ENCODE data around the gene ERMP1. TPM values are rescaled to one million over a fixed set of nuclear protein-coding genes. Genes with fewer than 3 reads are reported as not detected.

Gene ERMP1
- total and polyA plus RNA-seq, 2 donors (not counting 3 experiments of a cell fraction or from before 2014, with no cell fraction given): 9.7 to 16.6 TPM

- Histone ChIP-seq H3K79me2 (ENCODE audit: control insufficient read depth, insufficient read depth, low read length) (no peaks in the 10 kb centered on the region), H3K9ac (replicated peaks; ENCODE audit: extremely low read depth, insufficient read depth, low read length) (peak overlapping the region; percentile 46), H3K27me3 (ENCODE audit: control insufficient read depth in 2 of 2, insufficient read depth in 2 of 2, low read length in 2 of 2) (no peaks in the 10 kb centered on the region), H3K4me3 (replicated peaks in 1 of 3; ENCODE audit: insufficient read depth in 1 of 3, low read depth in 1 of 3, low read length in 3 of 3) (peak overlapping the region; percentile 61 to 95 (median 61)), H3K4me1 (ENCODE audit: control insufficient read depth, extremely low read depth, insufficient read depth, low read length) (peaks cover 5% of the 10 kb centered on the region), H3K9me1 (replicated peaks; ENCODE audit: control insufficient read depth, extremely low read depth, insufficient read depth, low read length) (no peaks in the 10 kb centered on the region), H4K20me1 (replicated peaks; ENCODE audit: control insufficient read depth, extremely low read depth, insufficient read depth, low read length) (no peaks in the 10 kb centered on the region), H3K9me3 (replicated peaks; ENCODE audit: control insufficient read depth, insufficient read depth, low read length) (no peaks in the 10 kb centered on the region), H3K36me3 (ENCODE audit: control insufficient read depth in 2 of 2, extremely low read depth in 1 of 2, insufficient read depth in 2 of 2, low read length in 2 of 2) (no peaks in the 10 kb centered on the region), H3K27ac (ENCODE audit: insufficient read depth, low read depth, low read length) (no peak overlapping the region), H3K4me2 (ENCODE audit: insufficient read depth, low read length) (peak overlapping the region; percentile 68), H2AFZ (ENCODE audit: low read depth, low read length) (peak overlapping the region; percentile 99)
- FAIRE-seq (no peak), DNase-seq (ENCODE audit: low read depth, low spot score) (peak; percentile 25)
- ChIA-PET POLR2A (interaction anchor here (0.6 to 0.7 kb wide), 2 partner anchors 10 to 865 kb away, joined by 3 to 4 read pairs; no protein-coding TSS in a partner anchor), CTCF (interaction anchor here (0.7 to 5.2 kb wide), 18 partner anchors 11 to 344 kb away, joined by 3 to 45 read pairs (median 6); a partner anchor contains a TSS)
- TF ChIP-seq FOS (IDR thresholded peaks at IDR 0.05; ENCODE audit: borderline replicate concordance, insufficient read depth, low read length) (no peak), GATA2 (IDR thresholded peaks at IDR 0.05; ENCODE audit: insufficient read depth, insufficient read length, low read depth, low read length) (no peak), JUN (IDR thresholded peaks at IDR 0.05; ENCODE audit: borderline replicate concordance, insufficient read depth, insufficient read length, low read depth) (no peak), POLR2AphosphoS5 (IDR thresholded peaks at IDR 0.05; ENCODE audit: insufficient read depth, low read depth, low read length) (no peak), EZH2 (IDR thresholded peaks at IDR 0.05; ENCODE audit: borderline replicate concordance, low read depth, low read length, severe bottlenecking) (no peak), POLR2A (IDR thresholded peaks at IDR 0.05; ENCODE audit: low read depth, low read length) (no peak), CTCF (IDR thresholded peaks at IDR 0.05; ENCODE audit: extremely low read depth in 1 of 2, insufficient read depth in 1 of 2, low read depth in 1 of 2, low read length in 2 of 2) (no peak), MAX (IDR thresholded peaks at IDR 0.05; ENCODE audit: insufficient read depth, insufficient read length) (no peak), MYC (IDR thresholded peaks at IDR 0.05; ENCODE audit: low read depth, low read length) (no peak)
- BruUV-seq (replicated peaks): no TSS peak
- intact Hi-C loops (cut with micrococcal nuclease) (loop anchor here (2.0 to 5.0 kb wide), 2 partner anchors 21 to 35 kb away; no protein-coding TSS in a partner anchor), dilution Hi-C loops (cut with MboI; ENCODE audit: extremely low pct_ligation_motif_present, low sequenced_read_pairs) (no loop called here)
These were observed 813 bp downstream of the ERMP1 start for GRCh38 chr9:5832071-5832537.

All from endothelial cell of umbilical vein (primary cell).